ENCODE measurements around the gene PACS2.

PACS2 gene

GRCh38 chr14:105389534-105389933 is 75.0 kb downstream of the PACS2 start:
- no peak for DNase-seq (ENCODE audit: low read depth)
- no peak overlapping the region for H3K4me3 ChIP-seq (ENCODE audit: low read length)
- TF ChIP-seq CTCF (conservative IDR thresholded peaks at IDR 0.05; ENCODE audit: low read depth, low read length): no peak

GRCh38 chr14:105389976-105390848 is 75.7 kb downstream of the PACS2 start:
- DNase-seq (ENCODE audit: low read depth): no peak
- H3K4me3 ChIP-seq (ENCODE audit: low read length): no peak overlapping the region

GRCh38 chr14:105390849-105391500 is 76.4 kb downstream of the PACS2 start:
- H3K4me3 ChIP-seq (ENCODE audit: low read length): no peak overlapping the region
- no peak for DNase-seq (ENCODE audit: low read depth)
- no peak for TF ChIP-seq CTCF (conservative IDR thresholded peaks at IDR 0.05; ENCODE audit: low read depth, low read length)

More at GRCh38 chr14:105389976-105390848, 75.7 kb downstream of the PACS2 start:
- TF ChIP-seq CTCF (conservative IDR thresholded peaks at IDR 0.05; ENCODE audit: low read depth, low read length): no peak

- H3K4me3 ChIP-seq (ENCODE audit: low read length): no peak overlapping the region
- no peak for TF ChIP-seq CTCF (conservative IDR thresholded peaks at IDR 0.05; ENCODE audit: low read depth, low read length)
- DNase-seq (ENCODE audit: low read depth): no peak
Observed at GRCh38 chr14:105391541-105391940, 77.0 kb downstream of the PACS2 start.

- H3K4me3 ChIP-seq (ENCODE audit: low read length): no peak overlapping the region
- no peak for TF ChIP-seq CTCF (conservative IDR thresholded peaks at IDR 0.05; ENCODE audit: low read depth, low read length)
- no peak for DNase-seq (ENCODE audit: low read depth)
Observed at GRCh38 chr14:105392131-105393090, 77.9 kb downstream of the PACS2 start.

GRCh38 chr14:105393151-105393550 is 78.6 kb downstream of the PACS2 start:
- TF ChIP-seq CTCF (conservative IDR thresholded peaks at IDR 0.05; ENCODE audit: low read depth, low read length): no peak
- no peak for DNase-seq (ENCODE audit: low read depth)
- H3K4me3 ChIP-seq (ENCODE audit: low read length): no peak overlapping the region

Measured in retinal pigment epithelial cell (primary cell).